Lung (tissue), 12 donors: ENCODE measurements around the gene SPATA20. TPM values are rescaled to one million over a fixed set of nuclear protein-coding genes. Genes with fewer than 3 reads are reported as not detected.
A peak's percentile ranks its signal among the peaks of the same experiment; 100 is the strongest.

Experiments used
- ATAC-seq: fragments of 200-7000 bp; cut with Tn5 transposase; one replicate; pipeline ENCODE4 v1.9.1; 2020; ENCODE audit warnings: moderate number of reproducible peaks; ENCODE audit not compliant: insufficient read depth, low FRiP score
- DNase-seq, 3 donors: peaks; one replicate each; pipeline ENCODE4 v3.0.0-alpha.2; 2013 to 2017
- H3K27ac ChIP-seq, 2 donors: one replicate each; pipeline ENCODE4 v1.5.1; 2013; ENCODE audit warnings: mild to moderate bottlenecking in 2 of 2, moderate library complexity in 2 of 2, control low read depth in 1 of 2, inconsistent platforms in 1 of 2, low read depth in 1 of 2, low read length in 1 of 2
- H3K27me3 ChIP-seq, 3 donors: one replicate each; pipeline ENCODE4 v1.5.1; 2013; ENCODE audit warnings: low read length in 2 of 3; ENCODE audit not compliant: control insufficient read depth in 3 of 3, insufficient read depth in 3 of 3
- H3K36me3 ChIP-seq, 4 donors: one replicate each; pipeline ENCODE4 v1.5.1; 2013; ENCODE audit warnings: low read length in 4 of 4, mild to moderate bottlenecking in 1 of 4, moderate library complexity in 1 of 4; ENCODE audit not compliant: control insufficient read depth in 4 of 4, insufficient read depth in 4 of 4
- H3K4me1 ChIP-seq, 5 donors: one replicate each; pipeline ENCODE4 v1.5.1; 2013; ENCODE audit warnings: low read length in 5 of 5, mild to moderate bottlenecking in 2 of 5, moderate library complexity in 1 of 5; ENCODE audit not compliant: control insufficient read depth in 5 of 5, insufficient read depth in 5 of 5
- H3K4me3 ChIP-seq: one replicate; pipeline ENCODE4 v1.5.1; 2013; ENCODE audit warnings: mild to moderate bottlenecking, control low read depth, moderate library complexity
- H3K9ac ChIP-seq, 2 donors: one replicate each; pipeline ENCODE4 v1.5.1; 2013; ENCODE audit warnings: low read length in 2 of 2, control low read depth in 1 of 2; ENCODE audit not compliant: insufficient read depth in 1 of 2
- H3K9me3 ChIP-seq, 4 donors: one replicate each; pipeline ENCODE4 v1.5.1; 2013; ENCODE audit warnings: low read length in 3 of 4, mild to moderate bottlenecking in 1 of 4, moderate library complexity in 1 of 4; ENCODE audit not compliant: control insufficient read depth in 4 of 4, insufficient read depth in 3 of 4
- CTCF ChIP-seq: IDR thresholded peaks from 2 replicates; pipeline ENCODE4 v1.5.1; 2012; ENCODE audit warnings: mild to moderate bottlenecking; ENCODE audit errors: control extremely low read depth, extremely low read depth
- WGBS, 2 donors: extraction: QIAGEN DNeasy Blood & Tissue Kit; methylation state at CpG; one replicate each; pipeline ENCODE4 v1.1.7; 2013; 5-methylcytosine and 5-hydroxymethylcytosine counted together
- polyA plus RNA-seq, 2 donors: library from polyadenylated mRNA; stranded (reverse); fragments of 200-250 nt; gene quantifications; one replicate each; pipeline ENCODE4 v1.2.1, GENCODE V29; 2013
- total RNA-seq, 2 donors: library from RNA; depleted of rRNA in 1 of 2; stranded (reverse); fragments of >200 nt in 1 of 2; gene quantifications; one replicate each; pipeline ENCODE4 v1.2.1, GENCODE V29; 2014 to 2021
- donor health status: control.
- donor health status: control.
- donor health status: Bipolar disorder and iron deficiency.
- donor health status: healthy.
- donor health status: DM: yes; HTN: yes; CAD: no.

The SPATA20 gene
- total and polyA plus RNA-seq, 4 donors = 10.5 to 37.8 (median 29.0) TPM

- no peak overlapping the region for H3K4me3 ChIP-seq
- no peak overlapping the region for H3K9ac ChIP-seq
- H3K27ac ChIP-seq = peak overlapping the region in 1 of 2 donors; percentile 72
- peaks cover 0 to 4% (median 4%) of the 10 kb centered on the region in 3 donors for H3K27me3 ChIP-seq
- H3K4me1 ChIP-seq = peaks cover 0 to 32% (median 7%) of the 10 kb centered on the region in 5 donors
- no peak for DNase-seq
- H3K36me3 ChIP-seq = no peaks in the 10 kb centered on the region
- no peak for ATAC-seq
- H3K9me3 ChIP-seq = peaks cover 0 to 1% (median 0%) of the 10 kb centered on the region in 4 donors
- TF ChIP-seq CTCF = no peak
- WGBS, 2 donors = 90 to 95% methylated on average over 2 of the region's 2 CpGs
Measured at GRCh38 chr17:50534979-50535326, 12.0 kb upstream of the SPATA20 start.

GRCh38 chr17:50535407-50535806 lies 11.6 kb upstream of the SPATA20 start:
- H3K9me3 ChIP-seq = peaks cover 0 to 1% (median 0%) of the 10 kb centered on the region in 4 donors
- no peaks in the 10 kb centered on the region for H3K36me3 ChIP-seq
- ATAC-seq = no peak
- H3K4me3 ChIP-seq = no peak overlapping the region
- WGBS, 2 donors = 90 to 93% methylated on average over 7 of the region's 7 CpGs
- peaks cover 0 to 32% (median 7%) of the 10 kb centered on the region in 5 donors for H3K4me1 ChIP-seq
- peaks cover 0 to 4% (median 4%) of the 10 kb centered on the region in 3 donors for H3K27me3 ChIP-seq
- no peak overlapping the region for H3K27ac ChIP-seq
- DNase-seq = no peak
- no peak overlapping the region for H3K9ac ChIP-seq
- no peak for TF ChIP-seq CTCF

- H3K36me3 ChIP-seq = no peaks in the 10 kb centered on the region
- H3K9ac ChIP-seq = no peak overlapping the region
- H3K9me3 ChIP-seq = peaks cover 0 to 1% (median 0%) of the 10 kb centered on the region in 4 donors
- H3K27me3 ChIP-seq = peaks cover 0 to 4% (median 4%) of the 10 kb centered on the region in 3 donors
- H3K27ac ChIP-seq = no peak overlapping the region
- DNase-seq (no peak), ATAC-seq (no peak)
- no peak overlapping the region for H3K4me3 ChIP-seq
- WGBS, 2 donors = 94 to 96% methylated on average over 45 of the region's 45 CpGs
- peaks cover 0 to 33% (median 10%) of the 10 kb centered on the region in 5 donors for H3K4me1 ChIP-seq
- TF ChIP-seq CTCF = no peak
Measured at GRCh38 chr17:50536683-50537646, 10.0 kb upstream of the SPATA20 start.
